Osteocyte (in vitro differentiated cells): ENCODE results near the gene KCNH2. TPM values are rescaled to one million over a fixed set of nuclear protein-coding genes. Genes with fewer than 3 reads are reported as not detected.

Experiments used
- DNase-seq: peaks from one replicate; pipeline ENCODE4 v3.0.0; 2021; ENCODE audit warnings: mixed read lengths; ENCODE audit not compliant: unreplicated experiment; ENCODE audit errors: extremely low spot score
- H3K27ac Mint-ChIP-seq: one replicate; pipeline ENCODE4 v1.8.0; 2021; ENCODE audit warnings: mild to moderate bottlenecking, mixed read lengths; ENCODE audit not compliant: unreplicated experiment
- H3K27me3 Mint-ChIP-seq: one replicate; pipeline ENCODE4 v1.8.0; 2021; ENCODE audit warnings: mixed read lengths; ENCODE audit not compliant: unreplicated experiment
- H3K36me3 Mint-ChIP-seq: one replicate; pipeline ENCODE4 v1.8.0; 2021; ENCODE audit warnings: mixed read lengths; ENCODE audit not compliant: unreplicated experiment
- H3K4me1 Mint-ChIP-seq: one replicate; pipeline ENCODE4 v1.8.0; 2021; ENCODE audit warnings: mixed read lengths; ENCODE audit not compliant: unreplicated experiment
- H3K4me3 Mint-ChIP-seq: one replicate; pipeline ENCODE4 v1.8.0; 2021; ENCODE audit warnings: mild to moderate bottlenecking, moderate library complexity, mixed read lengths; ENCODE audit not compliant: unreplicated experiment
- H3K9me3 Mint-ChIP-seq: one replicate; pipeline ENCODE4 v1.8.0; 2021; ENCODE audit warnings: mixed read lengths; ENCODE audit not compliant: unreplicated experiment
- CTCF ChIP-seq: fragments of 200-600 bp; sonication (generic); IDR thresholded peaks from 2 replicates; pipeline ENCODE4 v1.5.0; 2021; ENCODE audit warnings: antibody characterized with exemption, mild to moderate bottlenecking, moderate library complexity
- total RNA-seq: library from RNA; stranded (reverse); gene quantifications from 2 replicates; pipeline ENCODE4 v1.2.1, GENCODE V29; 2021

The KCNH2 gene
- total RNA-seq, 1 donor from 2014 or later: not detected

DNA sequence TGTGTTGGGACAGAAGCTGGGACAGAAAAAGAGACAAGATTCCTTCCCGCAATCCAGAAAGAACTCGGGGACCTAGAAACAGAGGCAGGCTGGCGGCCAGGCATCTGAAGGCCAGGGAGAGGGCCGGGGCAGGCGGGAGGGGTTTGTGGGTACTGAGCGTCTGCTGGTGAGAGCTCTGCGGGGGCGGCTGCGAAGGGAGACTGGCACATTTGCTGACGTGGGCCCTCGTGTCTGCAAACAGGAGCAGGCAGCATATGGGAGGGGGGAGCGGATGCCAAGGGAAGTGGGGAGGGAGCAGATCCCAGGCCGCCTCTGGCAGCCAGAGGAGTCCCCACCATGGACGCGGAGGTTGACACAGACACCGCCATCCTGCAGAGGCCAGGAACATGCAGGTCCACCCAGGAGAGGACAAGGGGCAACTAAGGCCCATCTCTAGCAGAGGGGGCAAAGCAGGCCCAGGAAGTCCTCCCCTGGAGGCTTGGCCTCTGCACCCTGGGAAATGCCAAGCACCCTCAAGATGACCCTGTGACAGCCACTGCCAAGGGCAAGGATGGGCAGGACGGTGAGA is 32.2 kb downstream of the KCNH2 start:
- no peak overlapping the region for H3K4me3 Mint-ChIP-seq
- H3K4me1 Mint-ChIP-seq: peaks cover 13% of the 10 kb centered on the region
- no peak for DNase-seq
- H3K27ac Mint-ChIP-seq: no peak overlapping the region
- peaks cover 4% of the 10 kb centered on the region for H3K27me3 Mint-ChIP-seq
- no peaks in the 10 kb centered on the region for H3K36me3 Mint-ChIP-seq
- no peaks in the 10 kb centered on the region for H3K9me3 Mint-ChIP-seq
- no peak for TF ChIP-seq CTCF

DNA sequence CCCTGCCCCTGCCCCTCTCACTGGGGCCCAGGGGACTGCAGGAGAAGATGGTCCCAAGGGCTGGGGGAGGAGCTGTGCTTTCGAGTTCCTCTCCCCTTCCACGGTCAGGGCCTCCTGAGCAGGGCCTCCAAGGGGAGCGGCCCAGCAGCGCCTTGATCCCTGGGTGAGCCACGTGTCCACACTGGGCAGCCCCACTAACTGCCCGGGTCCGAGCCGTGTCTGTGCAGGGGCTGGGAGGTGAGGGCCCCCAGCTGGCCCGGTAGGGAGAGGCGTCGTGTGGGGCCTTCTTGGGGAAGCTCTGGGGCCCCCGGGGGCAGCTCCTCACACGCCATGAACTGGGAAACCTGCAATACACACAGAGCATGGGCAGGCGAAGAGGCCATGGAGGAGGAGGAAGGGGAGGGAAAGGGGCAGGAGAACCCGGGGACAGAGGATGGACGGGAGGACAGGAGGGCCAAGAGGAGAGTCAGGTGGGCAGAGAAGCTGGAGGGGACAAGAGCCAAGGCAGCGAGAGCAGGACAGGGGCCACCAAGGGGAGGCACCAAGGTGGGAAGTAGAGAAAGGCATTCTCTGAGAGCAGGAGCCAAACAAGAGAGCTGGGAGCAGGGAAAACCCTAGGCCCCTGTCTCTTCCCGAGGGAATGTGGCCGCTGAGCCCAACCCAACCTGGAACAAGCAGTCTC is 32.8 kb downstream of the KCNH2 start:
- H3K4me1 Mint-ChIP-seq: peaks cover 12% of the 10 kb centered on the region
- H3K27me3 Mint-ChIP-seq: peaks cover 9% of the 10 kb centered on the region
- H3K27ac Mint-ChIP-seq: no peak overlapping the region

GRCh38 chr7:150944066-150945042 is 33.8 kb downstream of the KCNH2 start:
- DNase-seq: no peak
- Mint-ChIP-seq H3K36me3 (no peaks in the 10 kb centered on the region), H3K9me3 (no peaks in the 10 kb centered on the region), H3K27ac (no peak overlapping the region), H3K27me3 (peaks cover 11% of the 10 kb centered on the region), H3K4me3 (no peak overlapping the region), H3K4me1 (peaks cover 3% of the 10 kb centered on the region)
- no peak for TF ChIP-seq CTCF

More for the DNA sequence above, 32.8 kb downstream of the KCNH2 start:
- no peak overlapping the region for H3K4me3 Mint-ChIP-seq
- no peak for DNase-seq
- no peaks in the 10 kb centered on the region for H3K9me3 Mint-ChIP-seq
- no peaks in the 10 kb centered on the region for H3K36me3 Mint-ChIP-seq
- no peak for TF ChIP-seq CTCF

GRCh38 chr7:150943453-150943814 is 34.7 kb downstream of the KCNH2 start:
- H3K36me3 Mint-ChIP-seq: no peaks in the 10 kb centered on the region
- no peak for TF ChIP-seq CTCF
- H3K9me3 Mint-ChIP-seq: no peaks in the 10 kb centered on the region
- H3K4me1 Mint-ChIP-seq: no peaks in the 10 kb centered on the region
- no peak overlapping the region for H3K4me3 Mint-ChIP-seq
- no peak for DNase-seq
- H3K27me3 Mint-ChIP-seq: peaks cover 13% of the 10 kb centered on the region
- H3K27ac Mint-ChIP-seq: no peak overlapping the region
